GM19397 (cell line): ENCODE results near the gene GLUL.
"Not testable (repeated sequence)": the region's sequence is repeated elsewhere in the genome, so short reads cannot be mapped to it uniquely, and the experiment has no call there.

Experiments used
- ATAC-seq: cut with Tn5 transposase; IDR thresholded peaks from one replicate; pipeline ENCODE4 v1.9.1; 2021; ENCODE audit warnings: mild to moderate bottlenecking, moderate library complexity; ENCODE audit not compliant: unreplicated experiment

The GLUL gene

DNA sequence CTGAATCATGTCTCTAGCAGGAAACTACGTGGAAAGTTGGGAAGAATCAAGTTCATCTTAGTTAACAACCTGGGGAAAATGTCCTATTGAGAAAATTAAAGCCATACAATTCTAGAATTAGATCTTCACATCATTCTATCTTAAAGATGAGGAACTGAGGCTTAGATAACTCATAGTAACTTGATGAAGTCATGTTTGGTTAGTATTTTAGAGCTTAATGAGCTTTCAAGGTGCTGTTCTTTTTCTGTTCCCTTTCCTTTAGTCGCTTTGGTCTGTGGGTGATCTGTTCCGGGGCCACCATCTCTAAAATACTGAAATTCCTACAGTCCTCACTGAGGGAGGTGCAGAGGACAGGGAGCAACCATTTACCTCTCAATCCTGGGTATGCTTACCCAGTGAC is 4.3 kb upstream of the GLUL start:
- ATAC-seq, result no peak

GRCh38 chr1:182394055-182394775 is 2.6 kb upstream of the GLUL start:
- ATAC-seq, result no peak

DNA sequence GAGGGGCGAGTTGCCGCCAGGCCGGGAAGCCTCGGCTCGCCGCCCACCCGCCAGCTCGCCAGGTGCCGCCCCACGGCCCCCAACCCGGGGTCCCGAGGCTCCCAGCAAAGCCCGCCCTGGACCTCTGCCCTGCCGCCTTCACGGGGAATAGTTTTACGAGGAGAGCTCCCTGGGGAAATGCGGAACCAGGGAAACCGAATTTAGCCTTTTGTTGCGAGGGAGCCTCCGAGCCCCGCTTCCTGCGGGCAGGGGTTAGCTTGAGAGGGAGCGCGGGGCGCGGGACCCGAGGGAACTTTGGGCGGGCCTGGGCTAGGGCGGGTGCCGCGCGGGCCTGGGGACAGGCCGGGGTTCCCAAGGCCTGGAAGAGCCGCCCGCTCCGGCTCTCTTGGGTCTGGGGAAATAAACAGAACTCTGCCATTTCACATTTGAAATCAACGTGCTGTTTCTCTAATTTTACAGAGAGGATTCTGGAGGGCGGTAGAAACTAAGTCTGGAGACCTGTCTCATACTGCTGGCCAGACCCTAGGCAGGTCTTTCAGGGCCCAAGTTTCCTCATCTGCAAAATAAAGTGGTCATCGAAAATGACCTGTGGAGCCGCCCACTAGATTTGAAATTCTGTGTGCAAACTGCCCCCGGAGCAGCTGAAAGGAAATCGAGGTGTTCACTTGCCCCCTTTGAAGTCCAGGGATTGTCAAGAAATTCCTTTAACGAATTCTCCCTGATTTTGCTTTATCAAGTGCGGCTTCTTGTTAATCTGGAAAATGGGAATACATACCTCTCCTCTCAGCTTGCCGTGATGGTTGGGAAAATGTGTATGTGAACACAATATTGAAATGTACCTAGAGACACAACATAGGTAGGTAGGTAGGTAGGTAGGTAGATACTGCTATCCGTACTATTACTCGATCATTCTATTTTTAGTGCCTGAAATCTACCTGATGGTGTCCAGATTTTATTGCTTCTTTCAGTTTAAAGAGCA is 749 bp upstream of the GLUL start:
- ATAC-seq, result peak; percentile 15

DNA sequence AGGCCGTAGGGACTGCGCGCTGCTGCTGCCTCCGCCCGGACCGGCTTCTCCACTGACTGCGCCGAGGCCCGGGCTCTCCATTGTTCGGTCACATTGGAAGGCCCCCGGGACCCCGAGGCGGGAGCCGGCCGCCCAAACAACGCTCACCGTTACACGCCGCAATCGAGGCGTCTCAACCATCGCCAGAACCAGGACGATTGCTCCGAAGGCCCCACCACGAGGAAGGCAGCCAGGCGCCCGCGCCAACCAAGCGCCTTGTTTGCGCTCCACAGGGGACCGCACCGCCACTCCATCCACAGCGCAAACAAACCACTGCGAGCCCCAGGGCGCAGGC is 595 bp downstream of the GLUL start:
- ATAC-seq, result no peak

GRCh38 chr1:182389619-182390047 is 2.0 kb downstream of the GLUL start:
- ATAC-seq, result no peak

GRCh38 chr1:182388392-182389134 is 3.0 kb downstream of the GLUL start:
- no peak for ATAC-seq

- no peak for ATAC-seq
Measured at GRCh38 chr1:182387566-182387965, 4.0 kb downstream of the GLUL start.

- ATAC-seq, result no peak
Measured at GRCh38 chr1:182386980-182387379, 4.6 kb downstream of the GLUL start.

- no peak for ATAC-seq
Measured at GRCh38 chr1:182385885-182386853, 5.4 kb downstream of the GLUL start.

DNA sequence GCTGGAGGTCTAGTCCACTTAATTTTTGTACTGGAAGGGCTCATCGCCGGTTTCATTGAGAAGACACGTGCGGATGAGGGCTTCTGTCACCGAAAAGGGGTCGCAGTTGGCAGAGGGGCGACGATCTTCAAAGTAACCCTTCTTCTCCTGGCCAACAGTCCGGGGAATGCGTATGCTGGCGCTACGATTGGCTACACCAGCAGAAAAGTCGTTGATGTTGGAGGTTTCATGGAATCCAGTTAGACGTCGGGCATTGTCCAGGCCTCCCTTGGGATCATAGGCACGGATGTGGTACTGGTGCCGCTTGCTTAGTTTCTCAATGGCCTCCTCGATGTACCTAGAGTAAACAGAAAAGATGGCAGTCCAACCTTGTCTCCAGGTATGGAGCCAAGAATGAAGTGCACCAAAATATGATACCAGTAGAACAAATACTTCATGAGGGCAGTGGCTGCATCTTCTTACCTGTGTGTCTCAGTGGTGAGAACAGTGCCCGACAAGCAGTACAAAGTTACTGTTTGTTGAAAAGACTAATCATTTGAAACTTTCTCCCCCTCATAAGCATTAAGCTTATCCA is 7.1 kb downstream of the GLUL start:
- no peak for ATAC-seq

DNA sequence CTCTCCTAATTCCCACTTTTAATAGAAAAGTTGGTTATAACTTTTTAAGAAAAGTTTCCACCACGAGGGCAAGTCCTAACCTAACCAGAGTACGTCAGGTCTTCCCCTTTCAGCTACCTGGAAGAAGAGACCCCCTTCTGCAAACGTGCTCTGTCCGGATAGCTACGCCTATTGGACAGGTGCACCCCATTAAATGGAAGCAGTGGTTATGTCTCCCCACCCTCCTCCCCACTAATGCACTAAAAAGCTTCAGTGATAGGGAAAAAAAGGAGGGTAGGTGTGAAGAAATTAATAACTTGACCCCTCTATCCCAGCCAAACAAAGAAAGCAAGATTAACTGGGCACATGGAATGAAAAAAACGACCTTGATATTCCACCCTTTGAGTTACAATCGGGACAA is 7.7 kb downstream of the GLUL start:
- ATAC-seq, result no peak

DNA sequence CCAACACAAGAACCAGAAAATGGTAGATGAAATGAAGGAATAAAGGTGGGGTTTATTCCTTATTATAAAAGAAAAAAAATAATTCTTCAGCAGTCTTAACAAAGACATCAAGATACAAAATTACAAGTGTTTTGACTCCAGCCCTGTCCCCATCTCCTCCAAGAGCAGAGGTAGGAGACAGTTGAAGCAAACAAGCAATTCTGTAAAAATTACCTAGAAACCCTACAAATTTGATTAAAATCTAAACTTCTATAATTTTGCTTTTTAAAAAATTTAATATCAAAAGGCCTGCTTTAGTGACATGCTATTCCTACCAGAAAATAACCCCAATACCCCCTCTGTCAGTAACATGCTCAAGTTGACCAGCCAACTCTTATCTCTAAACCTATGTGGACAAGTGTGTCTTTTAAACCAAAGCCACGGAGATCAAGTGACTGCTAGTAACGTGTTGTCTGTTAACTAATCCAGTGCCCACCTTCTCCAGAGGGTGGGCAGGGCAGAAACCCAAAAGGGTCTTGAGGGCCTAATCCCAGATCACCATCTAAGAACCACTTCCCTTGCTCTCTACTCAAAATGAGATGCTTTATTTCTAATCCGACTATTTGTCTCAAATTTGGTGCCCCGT is 8.4 kb downstream of the GLUL start:
- no peak for ATAC-seq

DNA sequence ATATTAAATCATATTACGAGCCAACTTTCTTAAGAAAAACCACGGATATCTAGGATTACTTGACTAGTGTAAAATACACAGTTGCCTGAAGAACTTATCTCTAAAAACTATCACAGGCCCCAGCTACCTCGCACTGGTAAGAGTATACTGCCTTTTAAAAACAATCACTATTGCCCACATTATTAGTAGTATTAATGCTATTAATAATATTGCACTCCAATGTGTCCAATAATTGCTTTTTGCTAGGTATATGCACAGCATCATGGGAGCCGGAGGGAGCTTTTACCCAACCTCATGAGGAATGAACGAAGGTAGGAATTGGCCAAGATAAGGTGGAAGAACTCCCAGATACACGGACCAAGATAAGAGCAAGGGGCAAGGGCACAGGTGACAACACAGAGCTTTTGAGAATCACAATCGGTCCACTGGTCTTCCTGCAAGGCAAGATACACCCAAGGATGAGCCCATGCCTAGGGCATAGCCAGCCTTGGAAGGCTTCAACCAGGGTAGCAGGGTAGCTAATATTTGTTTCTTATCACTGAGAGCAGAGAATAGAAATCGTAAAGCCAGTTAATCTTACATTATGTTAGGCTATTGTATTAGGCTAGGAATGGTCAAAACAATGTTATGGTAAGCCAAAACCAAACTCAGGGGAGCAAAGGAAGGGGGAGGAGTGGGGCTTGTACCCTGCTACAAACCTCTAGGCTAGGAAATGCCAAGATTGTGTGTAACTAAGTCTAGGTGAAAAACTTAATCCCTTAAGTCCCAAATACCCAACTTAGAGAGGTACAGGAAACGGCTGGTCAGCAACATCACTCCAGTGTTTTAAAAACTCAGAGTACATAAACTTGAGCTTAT is 9.4 kb downstream of the GLUL start:
- ATAC-seq, result no peak

DNA sequence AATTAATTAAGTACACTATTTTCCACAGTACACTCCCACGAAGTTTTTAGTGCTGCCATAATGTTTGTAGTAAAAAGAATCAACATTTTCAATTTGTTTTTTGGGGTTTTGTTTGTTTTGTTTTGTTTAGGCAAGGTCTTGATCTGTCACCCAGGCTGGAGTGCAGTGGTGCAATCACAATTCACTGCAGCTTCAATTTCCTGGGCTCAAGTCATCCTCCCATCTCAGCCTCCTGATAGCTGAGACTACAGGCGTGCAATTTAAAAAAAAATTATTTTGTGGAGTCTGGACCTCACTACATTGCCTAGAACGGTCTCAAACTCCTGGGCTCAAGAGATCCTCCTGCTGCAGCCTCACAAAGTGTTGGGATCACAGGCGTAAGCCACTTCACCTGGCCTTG is 11.4 kb downstream of the GLUL start:
- ATAC-seq, result no peak

GRCh38 chr1:182379781-182380180 is 11.8 kb downstream of the GLUL start:
- not testable (repeated sequence) for ATAC-seq

DNA sequence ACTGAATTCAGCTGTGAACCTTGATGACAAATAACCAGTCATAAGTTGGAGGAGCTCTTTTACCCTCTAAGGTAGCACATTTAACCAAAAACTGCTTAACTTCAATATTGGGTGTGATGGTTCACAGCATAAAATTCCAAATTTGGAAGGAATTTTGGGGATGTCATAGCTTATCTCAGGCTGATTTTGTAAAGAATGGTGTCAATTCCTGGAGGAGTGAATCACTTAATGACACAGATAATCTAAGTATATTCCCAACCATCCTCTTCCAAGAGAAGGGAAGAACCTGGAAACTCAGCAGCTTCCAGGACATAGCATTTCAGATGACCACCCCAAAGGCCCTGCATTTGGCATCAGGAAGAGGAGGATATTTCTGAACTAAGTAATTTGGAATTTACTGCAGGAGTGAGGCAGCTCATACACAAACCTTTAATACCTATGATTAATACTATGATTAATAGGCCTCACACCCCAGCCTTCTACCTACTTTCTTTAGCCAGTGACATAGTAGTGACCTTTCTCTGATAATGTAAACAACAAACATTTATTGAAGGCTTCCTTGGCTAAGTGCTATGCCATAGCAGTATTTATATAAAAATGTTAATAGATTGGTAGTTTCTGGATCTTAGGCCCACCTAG is 14.5 kb downstream of the GLUL start:
- no peak for ATAC-seq

GRCh38 chr1:182374101-182374834 is 17.3 kb downstream of the GLUL start:
- ATAC-seq, result no peak
